Activated T-helper 1 cell treated with Interleukin-2 at 50 U/mL for 16 hours (primary cell): Measurements from ENCODE around the gene MAFG.
A peak's percentile ranks its signal among the peaks of the same experiment; 100 is the strongest.
"Not testable (repeated sequence)": the region's sequence is repeated elsewhere in the genome, so short reads cannot be mapped to it uniquely, and the experiment has no call there.

Experiments used
- DNase-seq: peaks from one replicate; pipeline ENCODE4 v3.0.0-alpha.2; 2020; ENCODE audit warnings: low read depth

Gene MAFG

DNA sequence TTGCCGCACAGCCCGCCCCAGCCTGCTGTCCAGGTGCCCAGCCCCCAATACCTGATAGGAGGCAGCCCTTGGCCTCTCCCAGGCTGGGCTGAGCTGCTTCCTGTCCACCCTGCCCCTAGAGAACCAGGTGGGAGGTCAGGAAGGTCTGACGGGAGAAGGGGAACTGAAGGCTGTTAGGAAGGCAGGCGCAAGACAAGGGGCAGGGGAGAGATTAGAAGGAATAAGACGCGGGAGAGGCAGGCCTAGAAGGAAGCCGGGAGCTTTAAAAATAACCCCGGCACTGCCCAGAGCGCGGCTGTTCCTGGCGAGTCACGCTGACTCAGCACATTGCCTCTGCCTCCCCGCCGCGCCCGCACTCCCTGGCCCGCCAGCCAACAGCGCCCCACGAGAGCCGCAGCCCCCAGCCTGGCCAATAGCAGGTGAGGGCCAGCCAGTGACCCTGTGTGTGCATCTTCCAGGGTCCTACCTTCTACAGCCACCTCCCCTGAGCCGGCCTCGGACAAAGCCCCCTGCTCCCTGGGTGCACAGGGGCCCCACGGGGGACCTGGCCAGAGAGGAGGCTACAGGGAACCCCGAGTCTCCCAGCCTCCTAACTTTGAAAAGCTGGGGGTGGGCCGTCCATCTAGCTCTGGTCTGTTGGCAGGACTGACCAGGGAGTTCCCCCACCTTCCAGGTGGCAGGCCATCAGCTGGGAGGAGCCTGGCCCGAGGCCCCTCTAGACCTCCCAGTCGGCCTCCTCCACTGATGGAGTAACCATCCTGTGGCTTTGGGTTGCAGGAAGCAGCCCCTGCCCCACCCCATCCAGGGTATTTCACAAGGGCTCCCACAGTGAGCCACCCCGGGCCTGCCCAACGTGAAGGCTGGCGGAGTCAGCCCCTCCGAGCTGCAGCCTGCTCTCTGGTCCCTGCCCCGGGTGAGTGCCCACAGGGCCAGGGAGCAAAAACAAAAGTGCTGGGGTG is 4.0 kb downstream of the MAFG start:
- DNase-seq, result no peak

DNA sequence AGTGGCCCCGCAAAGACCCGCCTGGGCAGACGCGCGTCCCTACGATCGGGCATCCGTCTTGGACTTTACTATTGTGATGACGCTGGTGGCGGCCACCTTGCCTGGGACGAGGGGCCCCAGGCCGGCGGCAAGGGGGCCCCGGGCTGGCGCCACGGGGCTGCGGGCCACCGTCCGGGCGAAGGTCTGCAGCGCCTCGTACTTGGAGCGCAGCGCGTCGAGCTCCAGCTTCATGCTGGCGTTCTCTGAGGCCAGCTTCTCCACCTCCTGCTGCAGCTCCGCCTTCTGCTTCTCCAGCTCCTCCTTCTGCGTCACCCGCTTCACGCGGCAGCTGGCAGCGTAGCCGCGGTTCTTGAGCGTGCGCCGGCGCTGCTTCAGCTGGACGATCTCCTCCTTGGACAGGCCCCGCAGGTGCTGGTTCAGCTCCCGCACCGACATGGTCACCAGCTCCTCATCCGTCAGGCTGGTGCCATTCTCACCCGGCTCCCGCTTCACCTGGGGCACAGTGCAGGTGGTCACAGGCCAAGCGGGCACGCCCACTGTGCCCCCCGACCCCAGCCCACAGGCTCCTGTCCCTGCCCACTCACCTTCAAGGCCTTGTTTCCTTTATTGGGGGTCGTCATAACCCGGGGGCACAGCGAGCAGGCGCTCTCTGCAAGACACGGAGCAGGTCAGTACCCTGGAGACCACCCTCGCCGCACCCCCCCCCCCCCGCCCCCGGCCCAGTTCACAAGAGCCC is 4.8 kb downstream of the MAFG start:
- DNase-seq, result no peak

DNA sequence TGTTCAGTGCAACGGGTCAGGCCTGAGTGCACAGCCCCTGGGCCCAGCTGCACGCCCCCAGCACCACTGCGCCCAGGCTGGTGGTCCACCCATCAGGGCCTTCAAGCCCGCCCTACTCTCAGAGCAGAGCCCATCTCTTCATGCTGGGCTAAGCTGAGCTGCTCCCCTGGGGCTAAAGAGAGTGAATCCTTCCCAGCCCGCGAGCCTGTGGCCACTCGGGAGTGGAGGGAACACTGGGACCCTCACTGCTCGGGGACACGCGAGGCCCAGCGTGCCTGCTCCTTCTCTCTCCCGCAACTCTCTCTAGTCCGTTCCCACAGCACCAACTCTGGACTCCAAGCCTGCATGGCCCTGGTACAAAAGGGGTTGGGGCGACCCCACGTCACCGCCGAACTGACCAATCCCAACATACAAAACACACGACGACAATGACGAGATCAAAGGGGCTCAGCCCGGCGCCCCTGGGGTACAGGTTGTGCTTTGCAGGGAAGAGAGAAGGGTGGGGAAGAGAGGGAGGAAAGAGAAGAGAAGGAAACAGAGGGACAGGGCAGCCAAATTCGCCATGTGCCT is 5.5 kb downstream of the MAFG start:
- no peak for DNase-seq

DNA sequence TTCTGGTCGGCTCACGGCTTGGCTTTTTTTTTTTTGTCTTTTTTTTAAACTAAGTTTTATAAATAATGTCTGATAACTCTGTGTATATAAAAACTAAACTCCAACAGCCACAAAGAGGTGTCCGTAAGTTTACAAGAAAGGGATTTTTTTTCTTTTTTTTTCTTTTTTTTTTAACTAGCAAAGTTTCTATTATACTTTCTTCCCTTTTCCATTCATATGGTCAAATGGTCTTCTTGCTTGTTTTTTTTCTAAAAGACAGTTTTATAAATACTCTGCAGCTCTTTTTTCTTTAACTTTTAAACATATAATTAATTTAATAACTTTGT is 6.0 kb downstream of the MAFG start:
- DNase-seq, result no peak

DNA sequence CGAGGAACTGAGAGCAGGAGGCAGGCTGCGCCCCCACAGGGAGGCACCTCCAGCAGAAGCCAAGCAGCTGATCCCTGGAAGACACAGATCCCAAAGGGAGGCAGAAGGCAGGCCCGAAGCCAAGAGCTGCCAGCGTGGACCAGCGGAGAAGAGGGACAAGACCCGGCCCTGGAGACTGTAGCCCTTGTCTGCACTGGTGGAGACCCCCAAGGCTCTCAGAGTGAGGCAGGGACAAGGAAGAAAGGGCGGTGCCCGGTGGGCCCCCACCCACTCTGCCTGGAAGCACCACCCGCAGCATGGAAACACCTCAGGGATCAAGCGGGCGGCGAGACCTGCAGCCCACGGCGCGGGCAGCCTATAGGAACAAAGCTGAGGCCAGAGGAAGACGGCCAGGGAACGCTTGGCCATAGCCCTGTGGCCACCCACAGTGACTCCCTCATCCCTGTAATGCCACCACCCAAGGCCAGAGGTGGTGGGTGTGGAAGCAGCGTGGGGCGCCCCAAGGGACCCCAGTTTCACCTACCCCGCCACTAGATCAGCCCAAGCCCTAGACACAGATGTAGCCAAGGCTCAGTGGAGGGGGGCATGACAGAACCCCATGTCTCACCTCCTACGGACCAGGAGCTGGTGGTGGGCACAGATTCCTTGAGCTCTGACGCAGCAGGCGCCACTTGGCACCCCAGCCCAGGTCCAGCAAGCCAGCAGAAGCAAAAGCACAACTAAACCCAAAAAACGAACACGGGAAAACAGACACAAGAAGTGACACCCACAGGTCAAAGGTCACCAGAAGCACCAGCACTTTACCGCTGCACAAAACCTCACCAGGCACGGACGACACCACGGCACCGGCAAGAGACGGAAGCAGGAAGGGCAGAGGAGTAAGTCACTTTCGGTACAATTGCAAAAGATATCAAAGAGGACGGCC is 6.7 kb downstream of the MAFG start:
- no peak for DNase-seq

DNA sequence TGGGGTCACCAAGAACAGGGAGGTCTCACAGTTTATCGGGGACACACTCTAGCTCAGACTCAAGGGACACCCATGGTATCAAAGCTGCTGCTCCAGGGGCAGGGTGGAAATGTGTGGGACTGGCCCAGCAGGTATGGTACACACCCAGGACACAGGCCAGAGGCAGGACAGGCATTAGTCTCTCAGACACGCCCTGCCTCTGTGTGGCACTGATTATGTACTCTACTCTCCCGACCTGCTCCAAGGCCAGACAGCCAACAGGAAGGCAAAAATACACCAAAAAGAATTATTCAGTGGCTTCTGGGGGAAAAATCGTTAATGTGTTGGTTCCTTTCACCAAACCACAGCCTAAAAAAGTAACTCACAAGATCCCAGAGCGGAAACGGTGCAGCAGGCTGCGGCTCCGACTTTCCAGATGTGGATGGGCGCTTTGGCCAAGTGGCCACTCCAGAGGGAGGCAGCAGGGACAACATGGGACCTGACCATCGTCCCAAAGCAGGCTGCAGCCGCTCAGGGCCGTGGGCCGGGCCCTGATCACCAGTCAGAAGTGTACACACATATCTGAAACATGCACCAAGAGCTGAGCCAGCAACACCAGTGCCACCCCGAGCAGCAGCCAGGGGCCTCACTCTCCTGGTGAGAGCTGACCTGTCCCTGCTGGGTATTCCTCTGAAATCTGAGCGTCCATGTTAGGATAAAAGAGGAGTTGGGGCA is 8.5 kb downstream of the MAFG start:
- DNase-seq, result no peak

DNA sequence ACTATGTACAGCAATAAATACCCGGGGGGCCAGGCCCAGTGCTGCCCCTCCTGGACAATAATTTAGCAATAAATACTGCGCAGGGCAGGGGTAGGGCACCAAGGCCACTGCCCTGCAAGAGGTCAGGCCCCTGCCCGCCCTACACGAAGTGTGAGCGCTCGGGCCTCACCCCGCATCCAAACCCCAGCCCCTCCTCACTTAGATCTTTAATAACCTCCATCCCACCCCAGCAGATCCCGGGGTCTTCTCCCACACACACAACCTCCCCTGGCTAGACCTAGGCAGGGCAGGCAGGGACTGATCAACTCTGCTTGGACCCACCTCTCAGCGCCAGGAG is 9.2 kb downstream of the MAFG start:
- DNase-seq, result not testable (repeated sequence)

DNA sequence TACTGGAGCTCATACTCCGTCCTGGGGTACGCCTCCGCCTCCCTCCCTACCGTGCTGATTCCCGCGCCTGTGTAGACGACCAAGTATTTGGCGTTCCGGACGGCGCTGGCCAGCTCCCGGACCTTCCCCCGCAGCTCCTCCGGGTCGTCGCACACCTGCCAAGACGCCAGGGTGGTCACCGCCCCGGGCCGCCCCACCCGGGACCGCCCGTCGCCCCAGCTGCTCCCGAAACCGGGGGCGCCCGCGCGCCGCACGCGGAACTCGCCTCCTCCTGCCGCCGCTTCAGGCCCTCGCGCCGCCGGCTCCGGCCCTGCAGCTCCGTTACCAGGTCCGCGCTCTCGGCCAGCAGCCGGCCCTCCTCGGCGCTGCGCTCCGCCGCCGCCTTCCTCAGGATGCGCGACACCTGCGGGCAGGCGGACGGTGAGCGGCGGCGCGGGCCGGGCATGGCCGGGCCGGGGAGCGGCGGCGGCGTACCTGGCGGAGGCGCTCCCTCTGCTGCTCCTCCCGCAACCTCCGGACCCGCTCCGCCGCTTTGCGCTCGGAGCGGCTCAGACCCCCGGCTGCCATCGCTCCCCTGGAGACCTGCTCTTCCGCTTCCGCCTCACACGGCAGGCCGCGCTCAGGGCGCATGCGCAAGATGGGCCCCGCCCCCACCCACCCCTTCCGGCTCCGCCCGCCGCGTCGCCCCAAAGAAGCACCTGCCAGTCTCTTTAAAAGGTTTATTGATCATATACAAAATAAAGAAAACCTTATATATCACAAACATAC is 9.8 kb downstream of the MAFG start, which contains the start of gene SIRT7:
Gene SIRT7, minus strand, starts transcription at position 612 of the 768 bp plus-strand sequence. Its CDS starts 45 bp downstream, at position 567.
- peak; percentile 78 for DNase-seq

DNA sequence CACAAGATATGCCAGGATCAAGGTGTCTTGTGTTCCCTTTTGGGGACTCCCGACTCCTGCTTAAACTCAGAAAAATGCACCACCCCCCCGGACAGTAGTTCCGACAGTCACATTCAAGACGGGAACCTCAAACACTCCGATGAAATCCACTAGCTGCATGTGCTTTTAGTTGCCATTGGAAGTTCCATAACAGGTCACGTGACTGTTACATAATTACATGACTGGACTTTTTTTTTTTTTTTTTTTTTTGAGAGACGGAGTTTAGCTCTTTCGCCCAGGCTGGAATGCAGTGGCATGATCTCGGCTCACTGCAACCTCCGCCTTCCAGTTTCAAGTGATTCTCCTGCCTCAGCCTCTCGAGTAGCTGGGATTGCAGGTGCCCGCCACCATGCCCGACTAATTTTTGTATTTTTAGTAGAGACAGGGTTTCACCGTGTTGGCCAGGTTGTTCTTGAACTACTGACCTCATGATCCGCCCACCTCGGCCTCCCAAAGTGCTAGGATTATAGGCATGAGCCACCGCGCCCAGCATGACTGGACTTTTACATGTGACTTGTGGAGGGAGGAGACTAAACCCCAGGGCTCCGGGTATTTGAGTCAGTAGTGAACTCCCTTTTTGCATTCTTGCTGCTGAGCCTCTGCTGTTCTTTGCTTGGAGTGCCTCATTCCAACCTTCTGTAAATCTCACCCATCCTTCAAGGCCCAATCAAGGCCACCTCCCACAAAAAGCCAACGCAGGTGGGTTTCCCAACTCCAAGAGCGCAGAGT is 11.1 kb downstream of the MAFG start:
- DNase-seq, result no peak

DNA sequence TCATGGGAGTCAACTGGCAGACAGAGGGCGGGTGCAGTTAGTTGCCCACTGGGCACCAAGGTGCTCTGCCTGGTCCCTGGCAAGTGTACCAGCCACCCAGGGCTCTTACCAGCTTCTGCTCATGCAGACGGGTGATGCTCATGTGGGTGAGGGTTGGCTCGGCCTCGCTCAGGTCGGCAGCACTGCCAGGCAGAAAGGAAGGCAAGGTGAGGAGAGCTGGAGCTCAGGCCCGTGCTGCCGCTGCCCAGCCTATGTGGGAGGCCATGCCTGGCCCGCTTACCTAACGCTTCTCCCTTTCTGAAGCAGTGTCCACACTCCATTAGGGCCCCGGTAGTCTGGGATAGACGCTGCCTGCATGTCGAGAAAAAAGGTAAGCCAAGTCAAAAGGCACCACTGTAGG is 12.2 kb downstream of the MAFG start:
- DNase-seq, result no peak

DNA sequence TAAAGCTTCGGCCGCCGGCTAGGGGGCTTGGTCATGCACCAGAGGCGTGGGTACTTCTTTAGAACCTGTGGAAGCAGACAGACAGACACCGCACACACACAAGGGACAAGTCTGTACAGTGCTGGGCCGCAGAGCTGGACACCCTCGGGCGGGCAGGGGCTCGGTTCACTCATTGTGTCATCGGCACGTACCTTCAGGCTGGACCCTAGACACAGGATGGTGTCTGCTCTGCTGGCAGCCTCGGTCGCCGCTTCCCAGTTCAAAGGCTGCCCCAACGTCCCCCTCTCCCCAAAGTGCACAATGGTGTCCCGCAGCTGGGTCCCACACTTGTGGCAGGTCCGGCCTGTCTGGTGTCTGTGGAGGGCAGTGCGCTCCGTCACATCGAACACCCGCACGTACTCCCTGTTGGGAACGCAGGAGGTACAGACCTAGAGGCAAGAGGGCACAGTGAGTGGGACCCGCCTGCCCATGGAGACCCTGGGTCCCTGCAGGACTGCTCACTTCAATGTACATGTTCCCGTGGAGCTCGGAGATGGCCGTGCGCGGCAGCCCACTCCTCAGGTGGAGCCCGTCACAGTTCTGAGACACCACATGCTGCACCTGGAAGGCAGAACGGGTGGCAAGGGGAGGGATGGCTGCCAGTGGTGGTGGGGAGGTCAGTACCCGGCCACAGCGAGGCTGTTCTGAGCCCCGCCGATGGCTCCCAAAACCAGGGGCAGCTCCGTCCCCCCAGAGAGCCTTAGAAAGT is 13.3 kb downstream of the MAFG start:
- no peak for DNase-seq

DNA sequence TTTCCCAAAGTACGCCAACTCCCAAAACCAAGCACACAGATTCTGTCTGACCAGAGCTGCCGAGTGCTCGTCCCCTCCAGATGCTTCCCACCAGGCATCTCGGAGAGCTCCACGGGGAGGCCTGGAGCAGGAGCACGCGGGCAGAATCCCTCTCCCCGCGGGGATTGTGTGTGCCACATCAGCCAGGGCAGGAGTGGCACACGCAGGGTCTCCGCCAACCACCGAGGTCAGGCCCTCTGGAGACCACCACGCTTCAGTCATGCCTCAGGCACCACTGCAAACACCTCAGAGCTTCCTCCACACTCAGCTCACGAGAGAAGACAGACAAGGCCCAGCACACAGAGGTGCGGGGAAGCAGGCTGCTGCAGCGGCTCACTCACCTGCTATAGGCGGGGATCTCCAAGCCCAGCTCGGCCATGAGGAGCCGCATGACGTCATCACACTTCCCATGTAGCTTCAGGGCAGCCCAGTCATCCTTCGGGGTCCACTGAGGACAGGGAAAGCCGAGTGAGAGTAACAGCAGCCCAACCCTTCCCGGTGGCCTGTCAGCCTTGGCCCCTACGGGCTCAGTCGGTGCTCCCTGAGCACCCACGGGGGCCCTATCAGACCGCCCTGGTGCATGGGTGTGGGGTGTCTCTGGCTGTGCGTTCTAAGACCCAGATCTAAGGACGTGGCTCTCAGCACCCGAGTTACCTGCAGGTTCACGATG is 14.0 kb downstream of the MAFG start:
- DNase-seq, result no peak

DNA sequence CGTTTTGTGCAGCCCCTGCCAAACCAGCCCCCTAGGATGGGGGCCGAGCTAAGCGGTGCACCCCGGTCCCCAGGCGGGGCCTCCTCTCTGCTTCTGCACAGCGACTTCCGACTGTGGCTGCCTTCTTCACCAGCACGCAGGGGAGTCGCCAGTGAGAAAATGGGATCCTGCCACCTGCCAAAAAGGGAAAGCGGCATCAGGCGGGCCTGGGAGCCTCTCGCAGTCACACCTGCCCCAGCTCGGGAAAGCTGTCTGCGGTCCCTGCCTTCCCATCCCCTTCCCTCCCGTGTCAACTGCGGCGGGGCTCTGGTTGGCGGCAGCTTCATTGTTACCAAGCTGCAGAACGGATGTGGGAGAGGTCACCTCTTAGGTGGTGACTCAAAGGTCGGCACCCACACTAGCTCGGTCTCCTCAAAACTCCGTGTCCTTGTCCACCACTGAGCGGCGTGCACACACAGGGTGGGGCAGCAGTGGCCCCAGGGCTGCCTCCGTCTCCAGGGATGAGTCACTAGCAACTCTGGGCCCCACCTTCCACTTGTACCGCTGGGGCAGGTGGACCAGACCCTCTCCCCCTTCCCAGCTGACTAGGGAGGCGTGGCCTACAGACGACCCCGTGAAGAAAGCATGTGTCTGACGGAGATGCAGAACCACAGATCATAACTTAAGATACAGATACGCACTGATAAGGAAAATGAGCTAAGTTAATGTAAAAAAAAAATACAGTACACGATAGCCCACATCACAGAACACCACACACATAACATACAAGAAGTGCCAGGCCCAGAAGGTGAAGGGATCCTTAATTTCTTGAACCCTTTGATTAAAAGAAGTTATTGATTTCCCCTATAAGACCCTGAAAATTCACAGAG is 14.9 kb downstream of the MAFG start:
- no peak for DNase-seq

DNA sequence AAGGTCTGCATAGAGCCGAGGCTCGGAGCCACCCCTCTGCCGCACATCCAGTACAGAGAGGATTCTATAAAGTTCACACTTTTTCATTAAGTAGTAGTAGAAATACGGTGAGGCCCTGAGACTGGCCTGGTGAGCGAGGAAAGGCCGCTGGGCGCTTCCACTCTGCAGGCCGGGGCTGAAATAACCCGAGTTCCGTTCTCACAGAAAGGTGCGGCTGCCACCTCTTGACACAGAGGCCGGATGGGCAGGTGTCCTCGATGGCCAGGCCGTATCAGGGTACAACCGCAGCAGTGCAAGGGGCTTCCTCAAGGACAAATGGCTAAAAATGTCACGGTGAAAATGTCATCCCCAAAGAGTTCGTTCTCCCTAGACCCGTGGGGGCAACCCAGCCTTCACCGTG is 15.6 kb downstream of the MAFG start:
- DNase-seq, result no peak

DNA sequence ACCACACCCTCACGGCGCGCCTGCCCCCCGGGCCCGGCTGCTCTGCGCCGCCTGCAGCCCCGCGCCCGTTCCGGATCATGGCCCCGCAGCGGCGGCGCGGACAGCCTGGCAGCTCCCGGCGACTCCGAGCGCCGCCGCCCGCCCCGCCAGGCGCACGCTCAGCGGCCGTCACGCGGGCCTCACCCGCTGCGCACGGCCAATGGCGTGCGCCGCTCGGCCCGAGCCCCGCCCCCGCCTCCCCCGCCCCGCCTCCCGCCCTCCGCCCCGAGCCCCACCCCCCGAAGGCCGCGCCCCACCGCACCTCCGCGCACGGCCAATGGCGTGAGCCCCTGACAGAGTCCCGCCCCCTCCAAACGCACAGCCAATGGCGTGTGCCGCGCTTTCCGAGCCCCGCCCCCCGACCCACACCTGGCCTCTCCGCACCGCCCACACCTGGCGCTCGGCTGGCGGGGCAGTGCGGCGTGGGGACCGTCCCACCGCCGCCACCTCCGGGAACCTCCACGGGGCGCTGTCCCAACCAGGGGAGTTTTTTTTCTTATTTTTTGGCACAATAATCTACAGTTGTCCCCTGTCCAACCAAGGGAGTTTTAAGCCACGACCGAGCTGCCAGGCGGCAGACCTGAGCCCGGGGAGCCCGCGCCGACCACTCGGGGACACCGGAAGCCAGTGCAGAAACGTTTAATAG is 16.1 kb downstream of the MAFG start, which contains the start of gene PCYT2:
Gene PCYT2, minus strand, starts transcription at position 123 of the 685 bp plus-strand sequence. Its CDS starts 44 bp downstream, at position 79.
- peak; percentile 88 for DNase-seq

DNA sequence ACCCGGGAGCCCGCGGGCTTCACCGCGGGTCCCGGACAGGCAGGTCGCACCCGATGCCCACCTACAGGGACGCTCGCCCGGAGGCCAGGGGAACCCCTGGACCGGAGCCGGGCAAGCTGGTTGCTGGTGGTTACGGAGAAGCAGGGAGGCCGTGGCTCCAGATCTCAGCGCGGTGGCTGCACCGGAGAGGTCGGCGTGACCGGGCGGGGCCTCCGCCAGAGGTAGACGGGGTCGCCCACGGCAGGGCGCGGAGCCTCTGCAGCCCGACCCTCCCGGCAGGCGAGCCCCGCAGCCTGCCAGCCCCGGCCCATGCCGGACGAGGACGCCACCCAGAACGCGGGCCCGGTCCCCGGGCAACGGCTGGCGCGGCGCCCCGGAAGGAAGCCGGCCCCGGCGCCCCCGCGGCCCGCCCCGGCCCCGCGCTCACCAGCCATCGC is 16.7 kb downstream of the MAFG start:
- DNase-seq, result no peak
